ENCODE measurements around the gene C18orf32. TPM values are rescaled to one million over a fixed set of nuclear protein-coding genes. Genes with fewer than 3 reads are reported as not detected.

Gene C18orf32
- total and polyA plus RNA-seq, 2 donors (not counting 1 experiment from before 2014, with no cell fraction given), result 11.9 to 39.1 TPM

- no peaks in the 10 kb centered on the region for H3K4me1 ChIP-seq (ENCODE audit: control insufficient read depth, extremely low read depth, insufficient read depth, low read length)
- H3K9me3 ChIP-seq (ENCODE audit: control insufficient read depth, insufficient read depth, low read depth, low read length), result no peaks in the 10 kb centered on the region
- H4K20me1 ChIP-seq (ENCODE audit: control insufficient read depth, extremely low read depth, insufficient read depth, low read length), result no peaks in the 10 kb centered on the region
- no peaks in the 10 kb centered on the region for H3K36me3 ChIP-seq (ENCODE audit: control insufficient read depth, insufficient read depth, low read length)
- H3K79me2 ChIP-seq (ENCODE audit: control insufficient read depth, insufficient read depth, low read length), result no peaks in the 10 kb centered on the region
- no peak overlapping the region for H3K9ac ChIP-seq (ENCODE audit: insufficient read depth, low read length)
- no peak overlapping the region for H2AFZ ChIP-seq (ENCODE audit: low read length)
- DNase-seq (ENCODE audit: low read depth in 2 of 2), result no peak
- TF ChIP-seq EZH2 (IDR thresholded peaks at IDR 0.05; ENCODE audit: low read length, missing control alignments) (no peak), CTCF (conservative IDR thresholded peaks at IDR 0.05 in 1 of 2, IDR thresholded peaks at IDR 0.05 in 1 of 2; ENCODE audit: low read depth in 1 of 2, low read length in 2 of 2) (no peak)
- no peak overlapping the region for H3K27ac ChIP-seq (ENCODE audit: insufficient read depth, low read length)
- no peak overlapping the region for H3K4me3 ChIP-seq (replicated peaks in 1 of 4; ENCODE audit: control extremely low read depth in 1 of 4, insufficient read depth in 1 of 4, low read depth in 3 of 4, low read length in 4 of 4)
- H3K4me2 ChIP-seq (ENCODE audit: extremely low read depth, insufficient read depth, low read length), result no peak overlapping the region
- H3K27me3 ChIP-seq (ENCODE audit: control insufficient read depth, insufficient read depth, low read length), result peaks cover 5% of the 10 kb centered on the region
These were observed 16.9 kb upstream of the C18orf32 start for GRCh38 chr18:49503931-49504330.

- Histone ChIP-seq H3K4me2 (ENCODE audit: extremely low read depth, insufficient read depth, low read length) (no peak overlapping the region), H3K9me3 (ENCODE audit: control insufficient read depth, insufficient read depth, low read depth, low read length) (no peaks in the 10 kb centered on the region), H4K20me1 (ENCODE audit: control insufficient read depth, extremely low read depth, insufficient read depth, low read length) (no peaks in the 10 kb centered on the region), H3K79me2 (ENCODE audit: control insufficient read depth, insufficient read depth, low read length) (no peaks in the 10 kb centered on the region), H3K27me3 (ENCODE audit: control insufficient read depth, insufficient read depth, low read length) (peaks cover 5% of the 10 kb centered on the region), H3K4me1 (ENCODE audit: control insufficient read depth, extremely low read depth, insufficient read depth, low read length) (no peaks in the 10 kb centered on the region), H3K27ac (ENCODE audit: insufficient read depth, low read length) (no peak overlapping the region), H2AFZ (ENCODE audit: low read length) (no peak overlapping the region), H3K36me3 (ENCODE audit: control insufficient read depth, insufficient read depth, low read length) (no peaks in the 10 kb centered on the region), H3K9ac (ENCODE audit: insufficient read depth, low read length) (no peak overlapping the region), H3K4me3 (replicated peaks in 1 of 4; ENCODE audit: control extremely low read depth in 1 of 4, insufficient read depth in 1 of 4, low read depth in 3 of 4, low read length in 4 of 4) (no peak overlapping the region)
- TF ChIP-seq CTCF (conservative IDR thresholded peaks at IDR 0.05 in 1 of 2, IDR thresholded peaks at IDR 0.05 in 1 of 2; ENCODE audit: low read depth in 1 of 2, low read length in 2 of 2) (no peak), EZH2 (IDR thresholded peaks at IDR 0.05; ENCODE audit: low read length, missing control alignments) (no peak)
- DNase-seq (ENCODE audit: low read depth in 2 of 2), result no peak
These were observed 13.3 kb upstream of the C18orf32 start for GRCh38 chr18:49500201-49500921.

GRCh38 chr18:49499046-49499637 is 12.1 kb upstream of the C18orf32 start:
- no peaks in the 10 kb centered on the region for H4K20me1 ChIP-seq (ENCODE audit: control insufficient read depth, extremely low read depth, insufficient read depth, low read length)
- TF ChIP-seq EZH2 (IDR thresholded peaks at IDR 0.05; ENCODE audit: low read length, missing control alignments) (no peak), CTCF (conservative IDR thresholded peaks at IDR 0.05 in 1 of 2, IDR thresholded peaks at IDR 0.05 in 1 of 2; ENCODE audit: low read depth in 1 of 2, low read length in 2 of 2) (no peak)
- H3K27me3 ChIP-seq (ENCODE audit: control insufficient read depth, insufficient read depth, low read length), result peaks cover 5% of the 10 kb centered on the region
- DNase-seq (ENCODE audit: low read depth in 2 of 2), result no peak
- H2AFZ ChIP-seq (ENCODE audit: low read length), result no peak overlapping the region
- no peaks in the 10 kb centered on the region for H3K9me3 ChIP-seq (ENCODE audit: control insufficient read depth, insufficient read depth, low read depth, low read length)
- H3K9ac ChIP-seq (ENCODE audit: insufficient read depth, low read length), result no peak overlapping the region
- no peaks in the 10 kb centered on the region for H3K79me2 ChIP-seq (ENCODE audit: control insufficient read depth, insufficient read depth, low read length)
- H3K4me2 ChIP-seq (ENCODE audit: extremely low read depth, insufficient read depth, low read length), result no peak overlapping the region
- no peaks in the 10 kb centered on the region for H3K4me1 ChIP-seq (ENCODE audit: control insufficient read depth, extremely low read depth, insufficient read depth, low read length)
- H3K27ac ChIP-seq (ENCODE audit: insufficient read depth, low read length), result no peak overlapping the region
- no peaks in the 10 kb centered on the region for H3K36me3 ChIP-seq (ENCODE audit: control insufficient read depth, insufficient read depth, low read length)
- no peak overlapping the region for H3K4me3 ChIP-seq (replicated peaks in 1 of 4; ENCODE audit: control extremely low read depth in 1 of 4, insufficient read depth in 1 of 4, low read depth in 3 of 4, low read length in 4 of 4)
